GM20431 (cell line): ENCODE data around the gene IL17RD.

Source experiments
- in situ Hi-C: fragments of 300-500 bp; cut with MseI, MboI; formaldehyde crosslinking; loops from one replicate; pipeline ENCODE4 v1.15.0; 2020; ENCODE audit warnings: low sequenced_read_pairs; ENCODE audit not compliant: unreplicated experiment

Gene IL17RD

GRCh38 chr3:57164657-57165573 is at the start of gene IL17RD:
IL17RD (minus strand) TSS chr3:57165353; CDS start chr3:57165286, 67 bp downstream.
- in situ Hi-C loops, result no loop called here

GRCh38 chr3:57206423-57206822 is 41.3 kb upstream of the IL17RD start:
- in situ Hi-C loops, result no loop called here

- in situ Hi-C loops, result no loop called here
Observed at GRCh38 chr3:57199895-57200297, 34.7 kb upstream of the IL17RD start, which contains the start of gene HESX1. HESX1 (minus strand) TSS chr3:57199978; CDS start chr3:57199918, 60 bp downstream.

- in situ Hi-C loops, result no loop called here
Observed at GRCh38 chr3:57194641-57195040, 29.5 kb upstream of the IL17RD start.

- in situ Hi-C loops, result no loop called here
Observed at GRCh38 chr3:57192028-57192427, 26.9 kb upstream of the IL17RD start.

GRCh38 chr3:57184526-57184925 is 19.4 kb upstream of the IL17RD start:
- in situ Hi-C loops, result no loop called here

- in situ Hi-C loops, result no loop called here
Observed at GRCh38 chr3:57179580-57180410, 14.6 kb upstream of the IL17RD start.

GRCh38 chr3:57176045-57176444 is 10.9 kb upstream of the IL17RD start:
- in situ Hi-C loops, result no loop called here

- in situ Hi-C loops, result no loop called here
Observed at GRCh38 chr3:57173687-57174086, 8.5 kb upstream of the IL17RD start.

GRCh38 chr3:57170946-57171345 is 5.8 kb upstream of the IL17RD start:
- in situ Hi-C loops, result no loop called here

GRCh38 chr3:57169872-57170623 is 4.9 kb upstream of the IL17RD start:
- in situ Hi-C loops, result no loop called here

- in situ Hi-C loops, result no loop called here
Observed at GRCh38 chr3:57169108-57169507, 4.0 kb upstream of the IL17RD start.

GRCh38 chr3:57168151-57168550 is 3.0 kb upstream of the IL17RD start:
- in situ Hi-C loops, result no loop called here

GRCh38 chr3:57166660-57167059 is 1.5 kb upstream of the IL17RD start:
- in situ Hi-C loops, result no loop called here

- in situ Hi-C loops, result no loop called here
Observed at GRCh38 chr3:57165641-57166040, 488 bp upstream of the IL17RD start.

GRCh38 chr3:57164217-57164656 is 916 bp downstream of the IL17RD start:
- in situ Hi-C loops, result no loop called here

GRCh38 chr3:57163751-57164150 is 1.4 kb downstream of the IL17RD start:
- in situ Hi-C loops, result no loop called here

- in situ Hi-C loops, result no loop called here
Observed at GRCh38 chr3:57161915-57162314, 3.2 kb downstream of the IL17RD start.

GRCh38 chr3:57160765-57161538 is 4.2 kb downstream of the IL17RD start:
- in situ Hi-C loops, result no loop called here
